GM23338 (cell line): ENCODE results near the gene ST3GAL4. TPM values are rescaled to one million over a fixed set of nuclear protein-coding genes. Genes with fewer than 3 reads are reported as not detected.

Source experiments
- ATAC-seq: fragments of 200-7000 bp; cut with Tn5 transposase; 3 replicates; pipeline ENCODE4 v1.9.1; 2020
- DNase-seq: peaks from one replicate; pipeline ENCODE4 v3.0.0-alpha.2; 2015; ENCODE audit warnings: low spot score
- H2AFZ ChIP-seq: fragments of 200-600 bp; sonication (generic); 2 replicates; pipeline ENCODE4 v1.8.0; 2016; ENCODE audit warnings: antibody characterized with exemption, mild to moderate bottlenecking, moderate library complexity
- H3F3A ChIP-seq: fragments of 200-600 bp; sonication (generic); replicated peaks from 2 replicates; pipeline ENCODE4 v1.8.0; 2017; ENCODE audit warnings: antibody characterized with exemption, mixed run types, low read depth
- H3K27ac ChIP-seq: fragments of 200-600 bp; sonication (generic); 2 replicates; pipeline ENCODE4 v1.6.1; 2016; ENCODE audit warnings: low read depth
- H3K27me3 ChIP-seq: fragments of 200-600 bp; sonication (generic); 2 replicates; pipeline ENCODE4 v1.8.0; 2016; ENCODE audit warnings: mild to moderate bottlenecking, mixed run types, moderate library complexity; ENCODE audit not compliant: insufficient read depth
- H3K36me3 ChIP-seq: fragments of 200-600 bp; sonication (generic); 2 replicates; pipeline ENCODE4 v1.8.0; 2016; ENCODE audit warnings: mild to moderate bottlenecking; ENCODE audit not compliant: insufficient read depth
- H3K4me1 ChIP-seq: fragments of 200-600 bp; sonication (generic); 2 replicates; pipeline ENCODE4 v1.8.0; 2016; ENCODE audit warnings: mild to moderate bottlenecking, moderate library complexity; ENCODE audit not compliant: insufficient read depth
- H3K4me2 ChIP-seq: fragments of 200-600 bp; sonication (generic); 2 replicates; pipeline ENCODE4 v1.7.1; 2017; ENCODE audit warnings: mixed run types
- H3K4me3 ChIP-seq: fragments of 200-600 bp; sonication (generic); 2 replicates; pipeline ENCODE4 v1.6.1; 2016; ENCODE audit warnings: mixed run types
- H3K79me2 ChIP-seq: fragments of 200-600 bp; sonication (generic); replicated peaks from 2 replicates; pipeline ENCODE4 v1.8.0; 2017; ENCODE audit warnings: mild to moderate bottlenecking; ENCODE audit not compliant: insufficient read depth
- H3K9me2 ChIP-seq: fragments of 200-600 bp; sonication (generic); 2 replicates; pipeline ENCODE4 v1.8.0; 2017; ENCODE audit not compliant: insufficient read depth
- H4K20me1 ChIP-seq: fragments of 200-600 bp; sonication (generic); replicated peaks from 2 replicates; pipeline ENCODE4 v1.8.0; 2017; ENCODE audit warnings: mild to moderate bottlenecking; ENCODE audit not compliant: insufficient read depth
- H3K27ac Mint-ChIP-seq: 2 replicates; pipeline ENCODE4 v1.8.0; 2020; ENCODE audit warnings: inconsistent platforms, mild to moderate bottlenecking, moderate library complexity, mixed read lengths
- H3K27me3 Mint-ChIP-seq: 3 replicates; pipeline ENCODE4 v1.8.0; 2022; ENCODE audit warnings: low read depth, mild to moderate bottlenecking, moderate library complexity, mixed read lengths, inconsistent platforms; ENCODE audit not compliant: insufficient read depth, poor library complexity
- H3K36me3 Mint-ChIP-seq: 3 replicates; pipeline ENCODE4 v1.8.0; 2021; ENCODE audit warnings: low read depth, mild to moderate bottlenecking, inconsistent platforms, moderate library complexity, mixed read lengths
- H3K4me1 Mint-ChIP-seq: 3 replicates; pipeline ENCODE4 v1.8.0; 2020; ENCODE audit warnings: mild to moderate bottlenecking, inconsistent platforms, mixed read lengths
- H3K4me3 Mint-ChIP-seq: 3 replicates; pipeline ENCODE4 v1.8.0; 2021; ENCODE audit warnings: moderate library complexity, mild to moderate bottlenecking, inconsistent platforms, mixed read lengths
- H3K9me3 Mint-ChIP-seq: 3 replicates; pipeline ENCODE4 v1.8.0; 2020; ENCODE audit warnings: moderate library complexity, mild to moderate bottlenecking, inconsistent platforms, mixed read lengths
- CREB1 ChIP-seq: fragments of 250-450 bp; sonication (Bioruptor Pico); IDR thresholded peaks from 2 replicates; pipeline ENCODE4 v1.5.0; 2020; ENCODE audit warnings: low read depth, mild to moderate bottlenecking, moderate library complexity
- CTCF ChIP-seq, 2 experiments: fragments of 200-600 bp in 1 of 2; sonication (generic) in 1 of 2; conservative IDR thresholded peaks; 2 replicates each; pipeline versions ENCODE4 v1.5.1 to v1.6.1; 2016 to 2017; ENCODE audit warnings: antibody characterized with exemption in 2 of 2, low read depth in 2 of 2, mild to moderate bottlenecking in 2 of 2, moderate library complexity in 1 of 2
- ETS1 ChIP-seq: IDR thresholded peaks from 2 replicates; pipeline ENCODE4 v1.6.1; 2016; ENCODE audit warnings: antibody characterized with exemption
- EZH2phosphoT487 ChIP-seq: fragments of 200-600 bp; sonication (generic); IDR thresholded peaks from one replicate; pipeline ENCODE4 v1.8.1; 2018; ENCODE audit warnings: antibody characterized with exemption; ENCODE audit not compliant: unreplicated experiment
- JUNB ChIP-seq: IDR thresholded peaks from one replicate; pipeline ENCODE4 v1.6.1; 2016; ENCODE audit warnings: antibody characterized with exemption; ENCODE audit not compliant: unreplicated experiment
- NANOG ChIP-seq: IDR thresholded peaks from 2 replicates; pipeline ENCODE4 v1.6.1; 2016; ENCODE audit warnings: antibody characterized with exemption, borderline replicate concordance
- POLR2AphosphoS5 ChIP-seq: IDR thresholded peaks from 2 replicates; pipeline ENCODE4 v1.6.1; 2016; ENCODE audit warnings: antibody characterized with exemption, low read depth
- REST ChIP-seq: IDR thresholded peaks from one replicate; pipeline ENCODE4 v1.6.1; 2018; ENCODE audit warnings: antibody characterized with exemption; ENCODE audit not compliant: unreplicated experiment
- STAT1 ChIP-seq: IDR thresholded peaks from one replicate; pipeline ENCODE4 v1.6.1; 2016; ENCODE audit warnings: antibody characterized with exemption; ENCODE audit not compliant: unreplicated experiment
- ZNF114 ChIP-seq: fragments of 250-450 bp; sonication (Bioruptor Pico); IDR thresholded peaks from 2 replicates; pipeline ENCODE4 v1.5.0; 2020; ENCODE audit warnings: mild to moderate bottlenecking, moderate library complexity
- polyA plus RNA-seq: library from polyadenylated mRNA; unstranded; fragments of >200 nt; fragmentation: Nextera tagmentation; extraction: Ambion mirVana; gene quantifications from 2 replicates; pipeline ENCODE4 v1.2.1, GENCODE V29; 2016
- total RNA-seq: library from RNA; depleted of rRNA; stranded (reverse); fragments of >200 nt; shearing (Covaris generic); gene quantifications from 2 replicates; pipeline ENCODE4 v1.2.3, GENCODE V29; 2014
- TF ChIP-seq, protein P1 (sequence below): fragments of 250-450 bp; sonication (Bioruptor Pico); IDR thresholded peaks from 2 replicates; pipeline ENCODE4 v1.5.0; 2020; ENCODE audit warnings: mild to moderate bottlenecking, moderate library complexity

The ST3GAL4 gene
- total and polyA plus RNA-seq, 2 experiments from 2014 or later, result 10.1 to 28.0 TPM

- TF ChIP-seq CTCF (conservative IDR thresholded peaks at IDR 0.05; ENCODE audit: low read depth in 2 of 2) (peak; percentile 86 to 99), NANOG (no peak)
Observed at GRCh38 chr11:126440792-126441514, 85.5 kb downstream of the ST3GAL4 start (continued).

DNA sequence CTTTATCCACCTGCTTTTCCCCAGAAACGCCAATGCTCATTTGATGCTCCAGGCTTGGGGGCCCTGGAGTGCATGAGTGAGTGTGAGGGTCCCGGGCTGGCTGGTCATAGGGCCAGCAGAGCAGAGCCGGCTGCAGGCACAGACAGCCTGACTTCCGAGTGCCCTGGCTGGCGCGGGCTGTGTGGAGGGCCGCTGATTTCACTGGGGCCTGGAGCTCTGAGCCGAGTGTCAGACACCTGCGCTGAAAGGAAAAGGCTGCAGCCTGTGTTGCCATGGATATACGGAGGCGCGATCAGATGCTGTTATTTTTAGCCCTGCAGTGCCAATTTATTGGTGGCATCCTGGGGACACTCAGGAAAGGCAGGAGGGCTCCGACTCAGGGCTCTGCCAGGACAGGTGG, 87.6 kb downstream of the ST3GAL4 start:
- Histone ChIP-seq H3K4me3 (no peak overlapping the region), H3K27me3 (no peaks in the 10 kb centered on the region), H3K4me2 (no peak overlapping the region), H3K79me2 (no peaks in the 10 kb centered on the region), H2AFZ (0 out of 2 replicates have a peak overlapping the region, but pooled peaks have one; percentile 63), H3K9me2 (no peaks in the 10 kb centered on the region), H3K27ac (no peak overlapping the region), H4K20me1 (no peaks in the 10 kb centered on the region), H3K4me1 (peaks cover 19% of the 10 kb centered on the region), H3F3A (no peaks in the 10 kb centered on the region), H3K36me3 (no peaks in the 10 kb centered on the region)
- H3K36me3 Mint-ChIP-seq, result no peaks in the 10 kb centered on the region
- ATAC-seq (no peak), DNase-seq (no peak)
- no peak overlapping the region for H3K27ac Mint-ChIP-seq
- no peak overlapping the region for H3K4me3 Mint-ChIP-seq
- H3K4me1 Mint-ChIP-seq, result peaks cover 30% of the 10 kb centered on the region
- no peaks in the 10 kb centered on the region for H3K9me3 Mint-ChIP-seq
- peaks cover 4% of the 10 kb centered on the region for H3K27me3 Mint-ChIP-seq
- no peak for TF ChIP-seq EZH2phosphoT487
- no peak for TF ChIP-seq POLR2AphosphoS5
- TF ChIP-seq JUNB, result no peak
- no peak for TF ChIP-seq CREB1 (CRISPR knock-in tag)
- TF ChIP-seq, protein P1, sequence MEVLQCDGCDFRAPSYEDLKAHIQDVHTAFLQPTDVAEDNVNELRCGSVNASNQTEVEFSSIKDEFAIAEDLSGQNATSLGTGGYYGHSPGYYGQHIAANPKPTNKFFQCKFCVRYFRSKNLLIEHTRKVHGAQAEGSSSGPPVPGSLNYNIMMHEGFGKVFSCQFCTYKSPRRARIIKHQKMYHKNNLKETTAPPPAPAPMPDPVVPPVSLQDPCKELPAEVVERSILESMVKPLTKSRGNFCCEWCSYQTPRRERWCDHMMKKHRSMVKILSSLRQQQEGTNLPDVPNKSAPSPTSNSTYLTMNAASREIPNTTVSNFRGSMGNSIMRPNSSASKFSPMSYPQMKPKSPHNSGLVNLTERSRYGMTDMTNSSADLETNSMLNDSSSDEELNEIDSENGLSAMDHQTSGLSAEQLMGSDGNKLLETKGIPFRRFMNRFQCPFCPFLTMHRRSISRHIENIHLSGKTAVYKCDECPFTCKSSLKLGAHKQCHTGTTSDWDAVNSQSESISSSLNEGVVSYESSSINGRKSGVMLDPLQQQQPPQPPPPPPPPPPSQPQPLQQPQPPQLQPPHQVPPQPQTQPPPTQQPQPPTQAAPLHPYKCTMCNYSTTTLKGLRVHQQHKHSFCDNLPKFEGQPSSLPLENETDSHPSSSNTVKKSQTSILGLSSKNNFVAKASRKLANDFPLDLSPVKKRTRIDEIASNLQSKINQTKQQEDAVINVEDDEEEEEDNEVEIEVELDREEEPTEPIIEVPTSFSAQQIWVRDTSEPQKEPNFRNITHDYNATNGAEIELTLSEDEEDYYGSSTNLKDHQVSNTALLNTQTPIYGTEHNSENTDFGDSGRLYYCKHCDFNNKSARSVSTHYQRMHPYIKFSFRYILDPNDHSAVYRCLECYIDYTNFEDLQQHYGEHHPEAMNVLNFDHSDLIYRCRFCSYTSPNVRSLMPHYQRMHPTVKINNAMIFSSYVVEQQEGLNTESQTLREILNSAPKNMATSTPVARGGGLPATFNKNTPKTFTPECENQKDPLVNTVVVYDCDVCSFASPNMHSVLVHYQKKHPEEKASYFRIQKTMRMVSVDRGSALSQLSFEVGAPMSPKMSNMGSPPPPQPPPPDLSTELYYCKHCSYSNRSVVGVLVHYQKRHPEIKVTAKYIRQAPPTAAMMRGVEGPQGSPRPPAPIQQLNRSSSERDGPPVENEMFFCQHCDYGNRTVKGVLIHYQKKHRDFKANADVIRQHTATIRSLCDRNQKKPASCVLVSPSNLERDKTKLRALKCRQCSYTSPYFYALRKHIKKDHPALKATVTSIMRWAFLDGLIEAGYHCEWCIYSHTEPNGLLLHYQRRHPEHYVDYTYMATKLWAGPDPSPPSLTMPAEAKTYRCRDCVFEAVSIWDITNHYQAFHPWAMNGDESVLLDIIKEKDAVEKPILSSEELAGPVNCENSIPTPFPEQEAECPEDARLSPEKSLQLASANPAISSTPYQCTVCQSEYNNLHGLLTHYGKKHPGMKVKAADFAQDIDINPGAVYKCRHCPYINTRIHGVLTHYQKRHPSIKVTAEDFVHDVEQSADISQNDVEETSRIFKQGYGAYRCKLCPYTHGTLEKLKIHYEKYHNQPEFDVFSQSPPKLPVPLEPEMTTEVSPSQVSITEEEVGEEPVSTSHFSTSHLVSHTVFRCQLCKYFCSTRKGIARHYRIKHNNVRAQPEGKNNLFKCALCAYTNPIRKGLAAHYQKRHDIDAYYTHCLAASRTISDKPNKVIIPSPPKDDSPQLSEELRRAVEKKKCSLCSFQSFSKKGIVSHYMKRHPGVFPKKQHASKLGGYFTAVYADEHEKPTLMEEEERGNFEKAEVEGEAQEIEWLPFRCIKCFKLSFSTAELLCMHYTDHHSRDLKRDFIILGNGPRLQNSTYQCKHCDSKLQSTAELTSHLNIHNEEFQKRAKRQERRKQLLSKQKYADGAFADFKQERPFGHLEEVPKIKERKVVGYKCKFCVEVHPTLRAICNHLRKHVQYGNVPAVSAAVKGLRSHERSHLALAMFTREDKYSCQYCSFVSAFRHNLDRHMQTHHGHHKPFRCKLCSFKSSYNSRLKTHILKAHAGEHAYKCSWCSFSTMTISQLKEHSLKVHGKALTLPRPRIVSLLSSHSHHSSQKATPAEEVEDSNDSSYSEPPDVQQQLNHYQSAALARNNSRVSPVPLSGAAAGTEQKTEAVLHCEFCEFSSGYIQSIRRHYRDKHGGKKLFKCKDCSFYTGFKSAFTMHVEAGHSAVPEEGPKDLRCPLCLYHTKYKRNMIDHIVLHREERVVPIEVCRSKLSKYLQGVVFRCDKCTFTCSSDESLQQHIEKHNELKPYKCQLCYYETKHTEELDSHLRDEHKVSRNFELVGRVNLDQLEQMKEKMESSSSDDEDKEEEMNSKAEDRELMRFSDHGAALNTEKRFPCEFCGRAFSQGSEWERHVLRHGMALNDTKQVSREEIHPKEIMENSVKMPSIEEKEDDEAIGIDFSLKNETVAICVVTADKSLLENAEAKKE (CRISPR knock-in tag), result no peak
- no peak for TF ChIP-seq STAT1
- no peak for TF ChIP-seq REST
- no peak for TF ChIP-seq NANOG
- no peak for TF ChIP-seq ETS1
- no peak for TF ChIP-seq ZNF114 (CRISPR knock-in tag)
